GM12878 (cell line): ENCODE results near the gene HIVEP3. TPM values are rescaled to one million over a fixed set of nuclear protein-coding genes. Genes with fewer than 3 reads are reported as not detected.

Source experiments
- ATAC-seq: fragments of 200-7000 bp; cut with Tn5 transposase; 3 replicates; pipeline ENCODE4 v1.9.1; 2020; ENCODE audit warnings: mild to moderate bottlenecking, moderate library complexity
- BruUV-seq: library from RNA; stranded (reverse); fragments of 400-500 nt; replicated peaks from 2 replicates; lab custom pipeline; 2021; lab: Mats Ljungman, UMichigan
- CTCF ChIA-PET: fragments of 300-600 bp; sonication (Branson Sonifier 250); formaldehyde crosslinking; extraction: SDS; loops from one replicate; lab custom pipeline; 2021; ENCODE audit warnings: inconsistent platforms; lab: Yijun Ruan, JAX
- POLR2A ChIA-PET: fragments of 350-600 bp; formaldehyde crosslinking; extraction: SDS; loops from one replicate; lab custom pipeline; 2021; ENCODE audit warnings: inconsistent platforms; lab: Charles Lee
- RAD21 ChIA-PET: fragments of 300-600 bp; sonication (Branson Sonifier 250); formaldehyde crosslinking; loops from one replicate; lab custom pipeline; 2023; ENCODE audit warnings: antibody characterized with exemption; ENCODE audit not compliant: unreplicated experiment; lab: Charles Lee
- SMC1A ChIA-PET: fragments of 300-600 bp; sonication (Branson Sonifier 250); formaldehyde crosslinking; loops from one replicate; lab custom pipeline; 2023; ENCODE audit not compliant: unreplicated experiment, uncharacterized antibody; lab: Charles Lee
- DNase-seq: peaks from one replicate; pipeline ENCODE4 v3.0.0-alpha.2; 2011; ENCODE audit warnings: low read depth, low spot score
- FAIRE-seq: peaks from 3 replicates; lab custom pipeline; 2011; peaks lifted over from hg19 to GRCh38; lab: Jason Lieb, UNC
- H2AFZ ChIP-seq: 2 replicates; pipeline ENCODE4 v1.6.0; 2011; ENCODE audit warnings: low read depth, low read length, control low read depth; ENCODE audit not compliant: control insufficient read depth
- H3K27ac ChIP-seq: 2 replicates; pipeline ENCODE4 v1.5.1; 2011; ENCODE audit warnings: control low read depth; ENCODE audit not compliant: control insufficient read depth, insufficient read depth
- H3K27me3 ChIP-seq, 2 experiments: replicated peaks in 1 of 2; 2 replicates each; pipeline versions ENCODE4 v1.6.0 to v1.6.1; 2011; ENCODE audit warnings: low read length in 1 of 2; ENCODE audit not compliant: control insufficient read depth in 2 of 2, insufficient read depth in 2 of 2
- H3K36me3 ChIP-seq, 2 experiments: 2 replicates each; pipeline ENCODE4 v1.5.1; 2011; ENCODE audit warnings: low read length in 1 of 2; ENCODE audit not compliant: control insufficient read depth in 2 of 2, insufficient read depth in 2 of 2
- H3K4me1 ChIP-seq: 2 replicates; pipeline ENCODE4 v1.6.1; 2011; ENCODE audit warnings: mild to moderate bottlenecking, low read length, moderate library complexity, mixed read lengths; ENCODE audit not compliant: control insufficient read depth, insufficient read depth
- H3K4me2 ChIP-seq: 2 replicates; pipeline ENCODE4 v1.6.0; 2011; ENCODE audit warnings: control low read depth; ENCODE audit not compliant: control insufficient read depth, insufficient read depth
- H3K4me3 ChIP-seq: fragments of 200-600 bp; sonication (generic); 2 replicates; pipeline ENCODE4 v1.5.1; 2016
- H3K79me2 ChIP-seq: 2 replicates; pipeline ENCODE4 v1.6.0; 2011; ENCODE audit warnings: low read length; ENCODE audit not compliant: control insufficient read depth, insufficient read depth
- H3K9ac ChIP-seq: 2 replicates; pipeline ENCODE4 v1.8.0; 2011; ENCODE audit warnings: low read length, control low read depth, mixed read lengths; ENCODE audit not compliant: control insufficient read depth, insufficient read depth
- H3K9me3 ChIP-seq: replicated peaks from 3 replicates; pipeline ENCODE4 v1.5.1; 2011; ENCODE audit warnings: mild to moderate bottlenecking, low read length; ENCODE audit not compliant: control insufficient read depth, insufficient read depth
- H4K20me1 ChIP-seq: 2 replicates; pipeline ENCODE4 v1.6.0; 2011; ENCODE audit not compliant: control insufficient read depth, insufficient read depth
- BCL11A ChIP-seq: IDR thresholded peaks from 2 replicates; pipeline ENCODE4 v1.6.1; 2011; ENCODE audit warnings: low read depth, low read length
- E4F1 ChIP-seq: fragments of 450-650 bp; IDR thresholded peaks from 2 replicates; pipeline ENCODE4 v1.6.1; 2018; ENCODE audit warnings: borderline replicate concordance, mild to moderate bottlenecking; ENCODE audit not compliant: partially characterized antibody
- ESRRA ChIP-seq: IDR thresholded peaks from 2 replicates; pipeline ENCODE4 v1.6.1; 2012; ENCODE audit warnings: mild to moderate bottlenecking, low read length, improper control_type of control experiment
- FOXM1 ChIP-seq: IDR thresholded peaks from 2 replicates; pipeline ENCODE4 v1.6.1; 2012; ENCODE audit warnings: low read depth, mild to moderate bottlenecking, inconsistent platforms, low read length, moderate library complexity
- IRF4 ChIP-seq: IDR thresholded peaks from 2 replicates; pipeline ENCODE4 v1.6.1; 2011; ENCODE audit warnings: low read depth, low read length
- MLLT1 ChIP-seq: fragments of 450-650 bp; IDR thresholded peaks from 2 replicates; pipeline ENCODE4 v1.6.1; 2016; ENCODE audit warnings: mild to moderate bottlenecking
- MTA2 ChIP-seq: fragments of 450-650 bp; IDR thresholded peaks from 2 replicates; pipeline ENCODE4 v1.6.1; 2016; ENCODE audit warnings: low read depth, mild to moderate bottlenecking, moderate library complexity
- PAX5 ChIP-seq: IDR thresholded peaks from 2 replicates; pipeline ENCODE4 v1.6.1; 2011; ENCODE audit warnings: low read depth, low read length, borderline replicate concordance
- RUNX3 ChIP-seq: IDR thresholded peaks from 2 replicates; pipeline ENCODE4 v1.6.1; 2012; ENCODE audit warnings: low read length, inconsistent platforms
- SMARCA5 ChIP-seq: fragments of 450-650 bp; IDR thresholded peaks from 2 replicates; pipeline ENCODE4 v1.6.1; 2017; ENCODE audit warnings: mild to moderate bottlenecking
- WGBS: methylation state at CpG from one replicate; pipeline ENCODE4 v1.1.6; 2016; ENCODE audit warnings: low lambda C conversion rate; ENCODE audit not compliant: insufficient replicate concordance, insufficient coverage; ENCODE audit errors: missing lambda C conversion rate; 5-methylcytosine and 5-hydroxymethylcytosine counted together
- in situ Hi-C: fragments of 300-500 bp; cut with MboI; formaldehyde crosslinking; loops from 9 replicates; pipeline ENCODE4 v1.14.3; 2018; ENCODE audit warnings: mixed read lengths
- intact Hi-C: fragments of 100-400 bp; cut with micrococcal nuclease; formaldehyde crosslinking; loops from one replicate; pipeline ENCODE4 v1.14.2; 2022; ENCODE audit not compliant: unreplicated experiment
- polyA plus RNA-seq, 11 experiments: library from polyadenylated mRNA; depleted of rRNA in 4 of 11; unstranded in 6 of 11; stranded (reverse) in 5 of 11; fragments of >200 nt; fragmentation: Nextera tagmentation in 4 of 11; fragmentation: Illumina TruSeq in 1 of 11; extraction: Ambion mirVana in 4 of 11; extraction: Trizol in 1 of 11; gene quantifications; 1 replicate in 1 of 11; 2 replicates in 10 of 11; pipeline versions ENCODE4 v1.2.1 to v1.2.3, GENCODE V29; 2011 to 2016; ENCODE audit warnings: inconsistent platforms in 2 of 11, missing spikeins in 2 of 11, low read depth in 1 of 11
- total RNA-seq, 4 experiments: library from RNA; depleted of rRNA in 3 of 4; stranded (reverse); fragments of >200 nt in 3 of 4; fragmentation: Illumina TruSeq in 1 of 4; extraction: Trizol in 1 of 4; gene quantifications; 2 replicates each; pipeline versions ENCODE4 v1.2.1 to v1.2.3, GENCODE V29; 2013 to 2021

Gene HIVEP3
- total and polyA plus RNA-seq, 10 of the 15 experiments (the other 5 are each of a cell fraction or from before 2014, with no cell fraction given) = 1.8 to 13.6 (median 3.8) TPM

- TF ChIP-seq FOXM1 = no peak
- TF ChIP-seq IRF4 = peak; percentile 94
- no peak for TF ChIP-seq MLLT1
- no peak for TF ChIP-seq PAX5
- TF ChIP-seq MTA2 = 0 out of 2 replicates have a peak, but pooled peaks have one; percentile 24
- no peak for TF ChIP-seq E4F1
- no peak for TF ChIP-seq ESRRA
- peak; percentile 50 for TF ChIP-seq RUNX3
Measured at GRCh38 chr1:41799723-41800122, 119.0 kb downstream of the HIVEP3 start (continued).

- ChIA-PET RAD21 (interaction anchor here (1.2 to 8.5 kb wide), 5 partner anchors 11 to 225 kb away, joined by 3 to 61 read pairs (median 18); no protein-coding TSS in a partner anchor), SMC1A (interaction anchor here (0.6 to 2.9 kb wide), 11 partner anchors 10 to 223 kb away, joined by 3 to 11 read pairs (median 4); no protein-coding TSS in a partner anchor), CTCF (interaction anchor here (1.0 kb wide), 1 partner anchor 14 kb away, joined by 4 read pairs; no protein-coding TSS in a partner anchor), POLR2A (no interaction called here)
- DNase-seq = no peak
- in situ Hi-C loops (no loop called here), intact Hi-C loops (no loop called here)
- Histone ChIP-seq H3K9ac (no peak overlapping the region), H3K4me1 (peaks cover 51% of the 10 kb centered on the region), H3K79me2 (no peaks in the 10 kb centered on the region), H4K20me1 (no peaks in the 10 kb centered on the region), H2AFZ (no peak overlapping the region), H3K27me3 (no peaks in the 10 kb centered on the region), H3K27ac (peak overlapping the region; percentile 67), H3K4me3 (no peak overlapping the region), H3K9me3 (no peaks in the 10 kb centered on the region; the same call in 2 of the 3 replicates), H3K36me3 (no peaks in the 10 kb centered on the region), H3K4me2 (peak overlapping the region; percentile 28)
- TF ChIP-seq SMARCA5 (peak; percentile 52; the same call in 1 of the 2 replicates), BCL11A (no peak)
- FAIRE-seq = no peak
- 98% methylated on average over 3 of the region's 3 CpGs for WGBS
- ATAC-seq = no peak
- no TSS peak for BruUV-seq
Measured at GRCh38 chr1:41799205-41799604, 119.5 kb downstream of the HIVEP3 start.
